SH-SY5Y (cell line): ENCODE results near the gene ZP1.

Experiments
- GATA2 ChIP-seq: IDR thresholded peaks from 2 replicates; pipeline ENCODE4 v1.6.1; 2011; ENCODE audit warnings: mild to moderate bottlenecking, low read depth, low read length
- GATA3 ChIP-seq: IDR thresholded peaks from 2 replicates; pipeline ENCODE4 v1.6.1; 2011; ENCODE audit warnings: low read depth, mild to moderate bottlenecking, low read length, moderate library complexity

Gene ZP1

GRCh38 chr11:60924110-60924905 is 57.0 kb downstream of the ZP1 start, which contains the start of gene TMEM132A:
TMEM132A (plus strand) TSS chr11:60924460; CDS start chr11:60924634, 174 bp downstream.
- no peak for TF ChIP-seq GATA2
- TF ChIP-seq GATA3: no peak
